ENCODE results near the gene ALG12.

GRCh38 chr22:49913026-49913425, 5.2 kb downstream of the ALG12 start:
- TF ChIP-seq CTCF (IDR thresholded peaks at IDR 0.05; ENCODE audit: insufficient read depth, low read length, poor library complexity, severe bottlenecking), result no peak
- TF ChIP-seq EZH2phosphoT487 (conservative IDR thresholded peaks at IDR 0.05; ENCODE audit: low read length), result no peak

Measured in SU-DHL-6 (cell line).